ENCODE data around the gene PC.

DNA sequence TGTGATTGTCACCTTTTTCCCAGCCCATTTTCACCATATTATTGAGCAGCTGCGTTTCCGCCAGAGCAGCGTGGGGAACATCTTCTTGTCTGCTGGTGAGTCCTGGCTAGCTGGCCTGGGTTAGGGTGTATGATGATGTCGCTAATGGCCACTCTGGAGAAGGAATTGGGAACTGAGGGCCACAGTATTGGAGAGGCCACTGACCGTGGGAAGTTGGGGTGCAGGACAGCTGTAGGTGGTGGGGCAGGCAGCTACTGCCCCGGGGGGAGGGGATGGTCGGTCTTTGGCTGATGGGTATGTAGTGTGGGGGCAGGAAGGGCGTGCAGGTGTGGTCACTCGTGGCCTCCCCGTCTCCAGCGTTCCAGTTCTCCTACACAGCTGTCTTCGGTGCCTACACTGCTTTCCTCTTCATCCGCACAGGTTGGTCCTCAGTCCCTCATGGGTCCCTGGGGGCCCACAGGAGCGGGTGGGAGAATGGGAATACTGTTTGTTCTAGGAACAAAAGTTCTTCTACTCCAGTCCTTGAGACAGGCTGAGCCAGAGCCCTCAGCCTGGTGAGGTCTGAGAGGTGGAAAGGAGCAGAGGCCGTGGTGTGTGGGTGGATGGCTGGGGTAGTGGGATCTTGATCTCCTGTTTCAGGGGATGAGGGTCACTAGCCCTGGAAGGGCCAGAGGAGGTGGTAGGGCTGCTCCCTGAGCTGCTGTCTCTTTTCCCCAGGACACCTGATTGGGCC, 112.9 kb downstream of the PC start:
- TF ChIP-seq, protein P1, sequence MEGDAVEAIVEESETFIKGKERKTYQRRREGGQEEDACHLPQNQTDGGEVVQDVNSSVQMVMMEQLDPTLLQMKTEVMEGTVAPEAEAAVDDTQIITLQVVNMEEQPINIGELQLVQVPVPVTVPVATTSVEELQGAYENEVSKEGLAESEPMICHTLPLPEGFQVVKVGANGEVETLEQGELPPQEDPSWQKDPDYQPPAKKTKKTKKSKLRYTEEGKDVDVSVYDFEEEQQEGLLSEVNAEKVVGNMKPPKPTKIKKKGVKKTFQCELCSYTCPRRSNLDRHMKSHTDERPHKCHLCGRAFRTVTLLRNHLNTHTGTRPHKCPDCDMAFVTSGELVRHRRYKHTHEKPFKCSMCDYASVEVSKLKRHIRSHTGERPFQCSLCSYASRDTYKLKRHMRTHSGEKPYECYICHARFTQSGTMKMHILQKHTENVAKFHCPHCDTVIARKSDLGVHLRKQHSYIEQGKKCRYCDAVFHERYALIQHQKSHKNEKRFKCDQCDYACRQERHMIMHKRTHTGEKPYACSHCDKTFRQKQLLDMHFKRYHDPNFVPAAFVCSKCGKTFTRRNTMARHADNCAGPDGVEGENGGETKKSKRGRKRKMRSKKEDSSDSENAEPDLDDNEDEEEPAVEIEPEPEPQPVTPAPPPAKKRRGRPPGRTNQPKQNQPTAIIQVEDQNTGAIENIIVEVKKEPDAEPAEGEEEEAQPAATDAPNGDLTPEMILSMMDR (IDR thresholded peaks at IDR 0.05): no peak
- no peak for TF ChIP-seq POLR2A (IDR thresholded peaks at IDR 0.05)

Measured in lower leg skin (tissue), 3 donors.